GM23338 (cell line): ENCODE data around the gene MOB3B.

Source experiments
- CREB1 ChIP-seq: fragments of 250-450 bp; sonication (Bioruptor Pico); IDR thresholded peaks from 2 replicates; pipeline ENCODE4 v1.5.0; 2020; ENCODE audit warnings: low read depth, mild to moderate bottlenecking, moderate library complexity
- EZH2 ChIP-seq: fragments of 200-600 bp; sonication (generic); IDR thresholded peaks from one replicate; pipeline ENCODE4 v1.8.0; 2017; ENCODE audit warnings: antibody characterized with exemption, mild to moderate bottlenecking, low read depth; ENCODE audit not compliant: unreplicated experiment
- EZH2phosphoT487 ChIP-seq: fragments of 200-600 bp; sonication (generic); IDR thresholded peaks from one replicate; pipeline ENCODE4 v1.8.1; 2018; ENCODE audit warnings: antibody characterized with exemption; ENCODE audit not compliant: unreplicated experiment
- JUNB ChIP-seq: IDR thresholded peaks from one replicate; pipeline ENCODE4 v1.6.1; 2016; ENCODE audit warnings: antibody characterized with exemption; ENCODE audit not compliant: unreplicated experiment
- NANOG ChIP-seq: IDR thresholded peaks from 2 replicates; pipeline ENCODE4 v1.6.1; 2016; ENCODE audit warnings: antibody characterized with exemption, borderline replicate concordance
- POLR2AphosphoS5 ChIP-seq: IDR thresholded peaks from 2 replicates; pipeline ENCODE4 v1.6.1; 2016; ENCODE audit warnings: antibody characterized with exemption, low read depth
- STAT1 ChIP-seq: IDR thresholded peaks from one replicate; pipeline ENCODE4 v1.6.1; 2016; ENCODE audit warnings: antibody characterized with exemption; ENCODE audit not compliant: unreplicated experiment
- ZNF114 ChIP-seq: fragments of 250-450 bp; sonication (Bioruptor Pico); IDR thresholded peaks from 2 replicates; pipeline ENCODE4 v1.5.0; 2020; ENCODE audit warnings: mild to moderate bottlenecking, moderate library complexity
- ZNF331 ChIP-seq: fragments of 250-450 bp; sonication (Bioruptor Pico); IDR thresholded peaks from 2 replicates; pipeline ENCODE4 v1.5.0; 2020; ENCODE audit warnings: low read depth, mild to moderate bottlenecking, moderate library complexity
- TF ChIP-seq, protein P1 (sequence below), 2 experiments: fragments of 200-600 bp in 1 of 2; sonication (generic) in 1 of 2; conservative IDR thresholded peaks; 2 replicates each; pipeline versions ENCODE4 v1.5.1 to v1.6.1; 2016 to 2017; ENCODE audit warnings: antibody characterized with exemption in 2 of 2, low read depth in 2 of 2, mild to moderate bottlenecking in 2 of 2, moderate library complexity in 1 of 2
- TF ChIP-seq, protein P2 (sequence below): IDR thresholded peaks from one replicate; pipeline ENCODE4 v1.6.1; 2018; ENCODE audit warnings: antibody characterized with exemption; ENCODE audit not compliant: unreplicated experiment
- TF ChIP-seq, protein P3 (sequence below): IDR thresholded peaks from 2 replicates; pipeline ENCODE4 v1.6.1; 2016; ENCODE audit warnings: antibody characterized with exemption

DNA sequence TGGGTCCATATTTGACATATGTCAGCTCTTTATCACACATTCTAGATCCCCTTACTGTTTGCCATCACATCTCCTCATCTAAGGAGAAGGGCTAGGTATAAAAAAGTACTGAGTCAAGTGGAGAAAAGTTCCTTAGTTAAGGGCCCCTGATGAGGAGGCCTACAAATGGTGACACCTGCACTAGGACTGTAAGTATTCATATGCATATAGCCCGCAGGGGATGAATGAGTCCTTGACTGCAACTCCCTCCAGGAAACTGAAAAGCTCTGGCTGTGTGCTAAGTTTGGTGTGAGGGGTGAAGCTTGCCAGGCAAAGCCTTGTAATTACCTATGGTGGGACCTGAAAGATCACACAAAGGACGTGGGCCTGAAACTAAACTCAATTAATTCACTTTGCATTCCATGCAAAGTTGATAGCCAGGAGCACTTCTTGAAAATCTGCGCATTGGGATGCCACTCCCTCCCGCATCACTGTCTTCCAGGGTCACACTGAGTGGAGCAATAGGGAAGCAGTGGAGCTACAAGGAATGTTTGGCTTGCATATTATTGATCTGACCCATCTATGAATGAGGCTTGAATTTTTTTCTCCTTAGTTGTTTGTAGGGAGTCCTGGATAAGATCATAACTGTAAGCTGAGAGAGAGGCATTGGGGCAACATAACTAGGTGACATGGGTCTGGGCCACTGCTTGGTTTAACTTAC, 220.8 kb downstream of the MOB3B start:
- TF ChIP-seq, protein P1, sequence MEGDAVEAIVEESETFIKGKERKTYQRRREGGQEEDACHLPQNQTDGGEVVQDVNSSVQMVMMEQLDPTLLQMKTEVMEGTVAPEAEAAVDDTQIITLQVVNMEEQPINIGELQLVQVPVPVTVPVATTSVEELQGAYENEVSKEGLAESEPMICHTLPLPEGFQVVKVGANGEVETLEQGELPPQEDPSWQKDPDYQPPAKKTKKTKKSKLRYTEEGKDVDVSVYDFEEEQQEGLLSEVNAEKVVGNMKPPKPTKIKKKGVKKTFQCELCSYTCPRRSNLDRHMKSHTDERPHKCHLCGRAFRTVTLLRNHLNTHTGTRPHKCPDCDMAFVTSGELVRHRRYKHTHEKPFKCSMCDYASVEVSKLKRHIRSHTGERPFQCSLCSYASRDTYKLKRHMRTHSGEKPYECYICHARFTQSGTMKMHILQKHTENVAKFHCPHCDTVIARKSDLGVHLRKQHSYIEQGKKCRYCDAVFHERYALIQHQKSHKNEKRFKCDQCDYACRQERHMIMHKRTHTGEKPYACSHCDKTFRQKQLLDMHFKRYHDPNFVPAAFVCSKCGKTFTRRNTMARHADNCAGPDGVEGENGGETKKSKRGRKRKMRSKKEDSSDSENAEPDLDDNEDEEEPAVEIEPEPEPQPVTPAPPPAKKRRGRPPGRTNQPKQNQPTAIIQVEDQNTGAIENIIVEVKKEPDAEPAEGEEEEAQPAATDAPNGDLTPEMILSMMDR (conservative IDR thresholded peaks at IDR 0.05; ENCODE audit: low read depth in 2 of 2): no peak
- TF ChIP-seq POLR2AphosphoS5 (peak; percentile 48; the same call in 1 of the 2 replicates), CREB1 (CRISPR knock-in tag) (0 out of 2 replicates have a peak, but pooled peaks have one; percentile 29), NANOG (no peak), ZNF331 (no peak), EZH2 (no peak), EZH2phosphoT487 (no peak), ZNF114 (0 out of 2 replicates have a peak, but pooled peaks have one; percentile 66), STAT1 (no peak), JUNB (no peak)
- TF ChIP-seq, protein P2, sequence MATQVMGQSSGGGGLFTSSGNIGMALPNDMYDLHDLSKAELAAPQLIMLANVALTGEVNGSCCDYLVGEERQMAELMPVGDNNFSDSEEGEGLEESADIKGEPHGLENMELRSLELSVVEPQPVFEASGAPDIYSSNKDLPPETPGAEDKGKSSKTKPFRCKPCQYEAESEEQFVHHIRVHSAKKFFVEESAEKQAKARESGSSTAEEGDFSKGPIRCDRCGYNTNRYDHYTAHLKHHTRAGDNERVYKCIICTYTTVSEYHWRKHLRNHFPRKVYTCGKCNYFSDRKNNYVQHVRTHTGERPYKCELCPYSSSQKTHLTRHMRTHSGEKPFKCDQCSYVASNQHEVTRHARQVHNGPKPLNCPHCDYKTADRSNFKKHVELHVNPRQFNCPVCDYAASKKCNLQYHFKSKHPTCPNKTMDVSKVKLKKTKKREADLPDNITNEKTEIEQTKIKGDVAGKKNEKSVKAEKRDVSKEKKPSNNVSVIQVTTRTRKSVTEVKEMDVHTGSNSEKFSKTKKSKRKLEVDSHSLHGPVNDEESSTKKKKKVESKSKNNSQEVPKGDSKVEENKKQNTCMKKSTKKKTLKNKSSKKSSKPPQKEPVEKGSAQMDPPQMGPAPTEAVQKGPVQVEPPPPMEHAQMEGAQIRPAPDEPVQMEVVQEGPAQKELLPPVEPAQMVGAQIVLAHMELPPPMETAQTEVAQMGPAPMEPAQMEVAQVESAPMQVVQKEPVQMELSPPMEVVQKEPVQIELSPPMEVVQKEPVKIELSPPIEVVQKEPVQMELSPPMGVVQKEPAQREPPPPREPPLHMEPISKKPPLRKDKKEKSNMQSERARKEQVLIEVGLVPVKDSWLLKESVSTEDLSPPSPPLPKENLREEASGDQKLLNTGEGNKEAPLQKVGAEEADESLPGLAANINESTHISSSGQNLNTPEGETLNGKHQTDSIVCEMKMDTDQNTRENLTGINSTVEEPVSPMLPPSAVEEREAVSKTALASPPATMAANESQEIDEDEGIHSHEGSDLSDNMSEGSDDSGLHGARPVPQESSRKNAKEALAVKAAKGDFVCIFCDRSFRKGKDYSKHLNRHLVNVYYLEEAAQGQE: no peak
- TF ChIP-seq, protein P3, sequence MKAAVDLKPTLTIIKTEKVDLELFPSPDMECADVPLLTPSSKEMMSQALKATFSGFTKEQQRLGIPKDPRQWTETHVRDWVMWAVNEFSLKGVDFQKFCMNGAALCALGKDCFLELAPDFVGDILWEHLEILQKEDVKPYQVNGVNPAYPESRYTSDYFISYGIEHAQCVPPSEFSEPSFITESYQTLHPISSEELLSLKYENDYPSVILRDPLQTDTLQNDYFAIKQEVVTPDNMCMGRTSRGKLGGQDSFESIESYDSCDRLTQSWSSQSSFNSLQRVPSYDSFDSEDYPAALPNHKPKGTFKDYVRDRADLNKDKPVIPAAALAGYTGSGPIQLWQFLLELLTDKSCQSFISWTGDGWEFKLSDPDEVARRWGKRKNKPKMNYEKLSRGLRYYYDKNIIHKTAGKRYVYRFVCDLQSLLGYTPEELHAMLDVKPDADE: no peak
